Body of pancreas (tissue), 4 donors: ENCODE data around the gene AHR.

Source experiments
- CTCF ChIP-seq, 7 experiments: fragments of 450-650 bp in 4 of 7; fragments of 200-600 bp in 3 of 7; sonication (generic) in 3 of 7; IDR thresholded peaks; one replicate each; pipeline ENCODE4 v1.5.1; 2016 to 2019; ENCODE audit warnings: antibody characterized with exemption in 7 of 7
- POLR2A ChIP-seq, 3 donors: fragments of 450-650 bp; IDR thresholded peaks; one replicate each; pipeline ENCODE4 v1.6.1; 2016; ENCODE audit warnings: antibody characterized with exemption in 3 of 3, mild to moderate bottlenecking in 2 of 3

GRCh38 chr7:17253885-17254284 lies 44.6 kb upstream of the AHR start:
- TF ChIP-seq POLR2A (IDR thresholded peaks at IDR 0.05) (no peak), CTCF (IDR thresholded peaks at IDR 0.05) (no peak)
